ENCODE measurements around the gene BACE1-AS. TPM values are rescaled to one million over a fixed set of nuclear protein-coding genes. Genes with fewer than 3 reads are reported as not detected.

Gene BACE1-AS
- total RNA-seq, 1 donor from 2014 or later: 19.0 TPM

DNA sequence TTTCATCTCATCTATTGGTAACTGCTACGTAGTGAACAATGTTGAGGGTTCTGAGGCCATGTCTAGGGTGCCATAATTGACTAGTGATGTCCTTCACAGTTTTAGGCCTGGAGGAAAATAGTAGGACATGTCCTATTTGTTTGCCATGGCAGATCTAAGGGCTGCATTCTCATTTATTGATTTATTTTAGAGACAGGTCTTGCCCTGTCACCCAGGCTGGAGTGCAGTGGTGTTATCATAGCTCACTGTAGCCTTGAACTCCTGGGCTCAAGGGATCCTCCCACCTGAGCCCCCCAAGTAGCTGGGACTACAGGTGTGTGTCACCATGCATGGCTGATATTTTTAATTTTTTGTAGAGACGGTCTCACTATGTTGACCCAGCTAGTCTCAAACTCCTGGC lies 41.7 kb downstream of the BACE1-AS start:
- TF ChIP-seq, protein P1, sequence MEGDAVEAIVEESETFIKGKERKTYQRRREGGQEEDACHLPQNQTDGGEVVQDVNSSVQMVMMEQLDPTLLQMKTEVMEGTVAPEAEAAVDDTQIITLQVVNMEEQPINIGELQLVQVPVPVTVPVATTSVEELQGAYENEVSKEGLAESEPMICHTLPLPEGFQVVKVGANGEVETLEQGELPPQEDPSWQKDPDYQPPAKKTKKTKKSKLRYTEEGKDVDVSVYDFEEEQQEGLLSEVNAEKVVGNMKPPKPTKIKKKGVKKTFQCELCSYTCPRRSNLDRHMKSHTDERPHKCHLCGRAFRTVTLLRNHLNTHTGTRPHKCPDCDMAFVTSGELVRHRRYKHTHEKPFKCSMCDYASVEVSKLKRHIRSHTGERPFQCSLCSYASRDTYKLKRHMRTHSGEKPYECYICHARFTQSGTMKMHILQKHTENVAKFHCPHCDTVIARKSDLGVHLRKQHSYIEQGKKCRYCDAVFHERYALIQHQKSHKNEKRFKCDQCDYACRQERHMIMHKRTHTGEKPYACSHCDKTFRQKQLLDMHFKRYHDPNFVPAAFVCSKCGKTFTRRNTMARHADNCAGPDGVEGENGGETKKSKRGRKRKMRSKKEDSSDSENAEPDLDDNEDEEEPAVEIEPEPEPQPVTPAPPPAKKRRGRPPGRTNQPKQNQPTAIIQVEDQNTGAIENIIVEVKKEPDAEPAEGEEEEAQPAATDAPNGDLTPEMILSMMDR (IDR thresholded peaks at IDR 0.05; ENCODE audit: unreplicated experiment): no peak
- no peaks in the 10 kb centered on the region for H3K27me3 Mint-ChIP-seq
- no peak overlapping the region for H3K4me3 Mint-ChIP-seq (ENCODE audit: low read depth)
- no peaks in the 10 kb centered on the region for H3K4me1 Mint-ChIP-seq (ENCODE audit: low read depth)
- DNase-seq (ENCODE audit: low spot score, unreplicated experiment): no peak
- peaks cover 3% of the 10 kb centered on the region for H3K36me3 Mint-ChIP-seq (ENCODE audit: insufficient read depth)
- no peak overlapping the region for H3K27ac Mint-ChIP-seq
- H3K9me3 Mint-ChIP-seq (ENCODE audit: low read depth): no peaks in the 10 kb centered on the region

DNA sequence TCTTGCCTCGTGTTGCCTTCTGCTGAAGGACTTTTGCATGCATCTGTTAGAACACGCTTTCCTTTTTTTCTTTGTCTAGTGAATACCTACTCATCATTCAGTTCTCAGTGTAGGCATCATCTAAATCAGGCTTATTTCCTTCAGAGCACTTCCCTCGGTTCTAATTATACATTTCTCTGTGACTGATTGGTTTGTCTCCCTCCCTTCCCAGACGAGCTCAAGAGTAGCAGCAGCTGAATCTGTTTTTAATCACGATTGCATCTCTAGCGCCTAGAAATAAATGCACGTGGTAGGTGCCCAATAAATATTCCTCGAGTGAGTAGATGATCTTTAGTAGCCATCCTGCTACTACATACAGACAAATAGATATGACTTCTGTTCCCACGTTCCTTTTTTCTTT lies 42.8 kb downstream of the BACE1-AS start:
- Mint-ChIP-seq H3K27ac (no peak overlapping the region), H3K4me1 (ENCODE audit: low read depth) (no peaks in the 10 kb centered on the region), H3K9me3 (ENCODE audit: low read depth) (no peaks in the 10 kb centered on the region), H3K4me3 (ENCODE audit: low read depth) (no peak overlapping the region), H3K27me3 (no peaks in the 10 kb centered on the region), H3K36me3 (ENCODE audit: insufficient read depth) (peaks cover 8% of the 10 kb centered on the region)
- TF ChIP-seq, protein P1 (IDR thresholded peaks at IDR 0.05; ENCODE audit: unreplicated experiment): no peak
- DNase-seq (ENCODE audit: low spot score, unreplicated experiment): no peak

DNA sequence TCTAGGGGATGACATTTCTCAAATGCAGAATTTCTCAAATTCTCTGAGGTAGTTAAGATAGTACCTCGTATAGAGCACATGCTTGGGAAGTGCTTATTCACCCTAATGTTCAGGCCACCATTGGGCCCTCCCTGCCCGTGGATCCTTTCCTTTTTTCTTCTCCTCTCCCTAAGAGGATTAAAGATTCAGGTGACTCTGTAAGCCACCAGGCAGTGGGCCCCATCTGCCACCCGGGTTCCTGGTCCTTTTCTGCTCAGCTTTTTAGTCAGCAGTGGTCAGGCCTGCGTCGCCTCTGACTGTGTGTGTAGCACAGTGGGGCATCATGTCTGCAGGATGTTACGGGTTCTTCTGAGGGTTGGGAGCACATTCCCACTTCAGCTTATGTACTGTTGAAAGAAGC lies 43.8 kb downstream of the BACE1-AS start:
- TF ChIP-seq, protein P1 (IDR thresholded peaks at IDR 0.05; ENCODE audit: unreplicated experiment): no peak
- no peak overlapping the region for H3K4me3 Mint-ChIP-seq (ENCODE audit: low read depth)
- H3K4me1 Mint-ChIP-seq (ENCODE audit: low read depth): no peaks in the 10 kb centered on the region
- no peak overlapping the region for H3K27ac Mint-ChIP-seq
- no peaks in the 10 kb centered on the region for H3K9me3 Mint-ChIP-seq (ENCODE audit: low read depth)
- peaks cover 10% of the 10 kb centered on the region for H3K36me3 Mint-ChIP-seq (ENCODE audit: insufficient read depth)
- no peaks in the 10 kb centered on the region for H3K27me3 Mint-ChIP-seq
- no peak for DNase-seq (ENCODE audit: low spot score, unreplicated experiment)

DNA sequence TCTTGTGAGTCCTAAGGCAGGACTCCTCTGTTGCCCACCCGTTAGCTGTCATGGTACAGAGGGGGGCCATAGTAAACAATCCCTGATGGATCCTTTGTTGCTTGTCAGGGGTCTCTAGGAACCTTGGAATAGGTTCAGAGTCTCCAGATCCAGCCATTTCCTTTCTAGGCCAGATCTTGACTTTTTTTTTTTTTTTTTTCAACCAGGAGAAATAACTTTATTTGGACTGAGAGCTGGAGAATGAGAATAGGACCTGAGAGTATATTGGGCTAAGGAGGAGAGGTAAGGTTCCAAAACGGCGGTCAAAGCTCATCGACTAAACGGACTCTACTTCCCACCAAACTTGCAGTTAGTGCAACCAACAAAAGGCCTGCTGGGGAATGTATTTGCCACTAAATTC lies 44.3 kb downstream of the BACE1-AS start:
- Mint-ChIP-seq H3K4me1 (ENCODE audit: low read depth) (no peaks in the 10 kb centered on the region), H3K9me3 (ENCODE audit: low read depth) (no peaks in the 10 kb centered on the region), H3K27me3 (no peaks in the 10 kb centered on the region), H3K36me3 (ENCODE audit: insufficient read depth) (peaks cover 10% of the 10 kb centered on the region), H3K27ac (no peak overlapping the region), H3K4me3 (ENCODE audit: low read depth) (no peak overlapping the region)
- no peak for DNase-seq (ENCODE audit: low spot score, unreplicated experiment)
- TF ChIP-seq, protein P1 (IDR thresholded peaks at IDR 0.05; ENCODE audit: unreplicated experiment): no peak

DNA sequence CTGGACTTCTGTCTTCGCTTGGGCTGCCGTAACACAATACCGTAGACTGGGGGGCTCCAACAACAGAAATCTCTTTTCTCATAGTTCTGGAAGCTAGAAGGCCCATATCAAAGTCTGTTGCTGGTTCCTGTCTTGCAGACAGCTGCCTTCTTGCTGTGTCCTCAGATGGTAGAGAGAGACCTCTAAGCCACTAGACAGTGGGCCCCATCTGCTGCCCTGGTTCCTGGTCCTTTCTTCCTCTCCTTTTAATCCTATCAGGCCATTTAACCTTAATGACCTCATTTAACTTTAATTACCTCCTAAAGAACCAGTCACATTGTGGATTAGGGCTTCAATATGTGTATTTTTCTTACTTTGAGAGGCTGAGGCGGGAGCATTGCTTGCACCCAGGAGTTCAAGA lies 45.9 kb downstream of the BACE1-AS start:
- H3K27me3 Mint-ChIP-seq: no peaks in the 10 kb centered on the region
- no peak overlapping the region for H3K27ac Mint-ChIP-seq
- H3K9me3 Mint-ChIP-seq (ENCODE audit: low read depth): no peaks in the 10 kb centered on the region
- TF ChIP-seq, protein P1 (IDR thresholded peaks at IDR 0.05; ENCODE audit: unreplicated experiment): no peak
- no peak overlapping the region for H3K4me3 Mint-ChIP-seq (ENCODE audit: low read depth)
- no peaks in the 10 kb centered on the region for H3K4me1 Mint-ChIP-seq (ENCODE audit: low read depth)
- no peak for DNase-seq (ENCODE audit: low spot score, unreplicated experiment)
- H3K36me3 Mint-ChIP-seq (ENCODE audit: insufficient read depth): peaks cover 10% of the 10 kb centered on the region

Other genes starting within 250 kb of the BACE1-AS start
- gene SIK3, start 192.9 kb upstream of the BACE1-AS start, total RNA-seq: 61.0 and 68.0 TPM in 2 replicates
- gene PAFAH1B2, start 147.1 kb upstream of the BACE1-AS start, total RNA-seq: 116 and 121 TPM in 2 replicates
- gene SIDT2, start 112.6 kb upstream of the BACE1-AS start, total RNA-seq: 44.7 and 52.6 TPM in 2 replicates
- gene TAGLN, start 92.0 kb upstream of the BACE1-AS start, total RNA-seq: 41.4 and 72.6 TPM in 2 replicates
- gene PCSK7, start 59.3 kb upstream of the BACE1-AS start, total RNA-seq: 59.4 and 62.3 TPM in 2 replicates
- gene RNF214, start 58.7 kb upstream of the BACE1-AS start, total RNA-seq: 53.9 and 55.8 TPM in 2 replicates
- gene BACE1, start 24.9 kb downstream of the BACE1-AS start, total RNA-seq: 68.0 and 78.2 TPM in 2 replicates
- 61.3 and 66.8 TPM in 2 replicates for gene CEP164, start 36.5 kb downstream of the BACE1-AS start, total RNA-seq

Data from progenitor cell of endocrine pancreas (in vitro differentiated cells).